K562 (cell line): ENCODE data around the gene BCCIP. TPM values are rescaled to one million over a fixed set of nuclear protein-coding genes. Genes with fewer than 3 reads are reported as not detected.

Experiments used
- NFIX ChIP-seq: fragments of 250-450 bp; sonication (Bioruptor Pico); IDR thresholded peaks from 2 replicates; pipeline ENCODE4 v1.4.0; 2020; ENCODE audit warnings: low read depth, mild to moderate bottlenecking, moderate library complexity
- RBM17 ChIP-seq: fragments of 200-400 bp; formaldehyde crosslinking; IDR thresholded peaks from 2 replicates; pipeline ENCODE4 v1.6.1; 2017; ENCODE audit warnings: low read depth, mild to moderate bottlenecking, low read length, borderline replicate concordance
- SMAD4 ChIP-seq: fragments of 250-450 bp; sonication (Bioruptor Pico); conservative IDR thresholded peaks from 2 replicates; pipeline ENCODE4 v1.8.0; 2021; ENCODE audit warnings: inconsistent platforms, mild to moderate bottlenecking, moderate library complexity
- ZC3H8 ChIP-seq: fragments of 450-650 bp; IDR thresholded peaks from 2 replicates; pipeline ENCODE4 v1.6.1; 2017
- ZFP30 ChIP-seq: fragments of 250-450 bp; sonication (Bioruptor Pico); IDR thresholded peaks from 2 replicates; pipeline ENCODE4 v1.8.0; 2022; ENCODE audit warnings: moderate library complexity, mild to moderate bottlenecking, inconsistent platforms, borderline replicate concordance
- ZNF274 ChIP-seq: IDR thresholded peaks from 2 replicates; pipeline ENCODE4 v1.6.1; 2011; ENCODE audit warnings: low read depth, mild to moderate bottlenecking, low read length, moderate library complexity, borderline replicate concordance
- polyA plus RNA-seq, 8 experiments: library from polyadenylated mRNA; depleted of rRNA in 4 of 8; stranded (reverse) in 5 of 8; unstranded in 3 of 8; fragments of >200 nt; fragmentation: Nextera tagmentation in 2 of 8; fragmentation: Illumina TruSeq in 1 of 8; extraction: Ambion mirVana in 2 of 8; extraction: Trizol in 1 of 8; gene quantifications; 2 replicates each; pipeline versions ENCODE4 v1.2.1 to v1.2.3, GENCODE V29; 2011 to 2014; ENCODE audit warnings: inconsistent platforms in 1 of 8, missing spikeins in 1 of 8
- total RNA-seq, 7 experiments: library from RNA; depleted of rRNA in 6 of 7; stranded (reverse); fragments of >200 nt in 6 of 7; fragmentation: Illumina TruSeq in 2 of 7; extraction: Trizol in 2 of 7; gene quantifications; 2 replicates each; pipeline versions ENCODE4 v1.2.1 to v1.2.3, GENCODE V29; 2011 to 2021; ENCODE audit warnings: low replicate concordance in 1 of 7
- TF ChIP-seq, protein P1 (sequence below): sonication (generic); formaldehyde crosslinking; IDR thresholded peaks from 2 replicates; pipeline ENCODE4 v1.8.0; 2023; ENCODE audit warnings: mild to moderate bottlenecking, missing genetic modification reagents
- TF ChIP-seq, protein P2 (sequence below): fragments of 450-650 bp; IDR thresholded peaks from 2 replicates; pipeline ENCODE4 v1.6.1; 2016; ENCODE audit warnings: low read depth
- TF ChIP-seq, protein P3 (sequence below): sonication (generic); formaldehyde crosslinking; IDR thresholded peaks from 2 replicates; pipeline ENCODE4 v1.9.0; 2022; ENCODE audit warnings: mild to moderate bottlenecking, missing genetic modification reagents
- TF ChIP-seq, protein P4 (sequence below): sonication (generic); formaldehyde crosslinking; IDR thresholded peaks from 2 replicates; pipeline ENCODE4 v1.8.0; 2022; ENCODE audit warnings: missing genetic modification reagents, mild to moderate bottlenecking, borderline replicate concordance
- TF ChIP-seq, protein P5 (sequence below): fragments of 250-450 bp; sonication (Bioruptor Pico); IDR thresholded peaks from 2 replicates; pipeline ENCODE4 v1.5.0; 2021

BCCIP gene
- total and polyA plus RNA-seq, 9 of the 15 experiments (the other 6 are each of a cell fraction or from before 2014, with no cell fraction given): 95.1 to 204 (median 163) TPM

DNA sequence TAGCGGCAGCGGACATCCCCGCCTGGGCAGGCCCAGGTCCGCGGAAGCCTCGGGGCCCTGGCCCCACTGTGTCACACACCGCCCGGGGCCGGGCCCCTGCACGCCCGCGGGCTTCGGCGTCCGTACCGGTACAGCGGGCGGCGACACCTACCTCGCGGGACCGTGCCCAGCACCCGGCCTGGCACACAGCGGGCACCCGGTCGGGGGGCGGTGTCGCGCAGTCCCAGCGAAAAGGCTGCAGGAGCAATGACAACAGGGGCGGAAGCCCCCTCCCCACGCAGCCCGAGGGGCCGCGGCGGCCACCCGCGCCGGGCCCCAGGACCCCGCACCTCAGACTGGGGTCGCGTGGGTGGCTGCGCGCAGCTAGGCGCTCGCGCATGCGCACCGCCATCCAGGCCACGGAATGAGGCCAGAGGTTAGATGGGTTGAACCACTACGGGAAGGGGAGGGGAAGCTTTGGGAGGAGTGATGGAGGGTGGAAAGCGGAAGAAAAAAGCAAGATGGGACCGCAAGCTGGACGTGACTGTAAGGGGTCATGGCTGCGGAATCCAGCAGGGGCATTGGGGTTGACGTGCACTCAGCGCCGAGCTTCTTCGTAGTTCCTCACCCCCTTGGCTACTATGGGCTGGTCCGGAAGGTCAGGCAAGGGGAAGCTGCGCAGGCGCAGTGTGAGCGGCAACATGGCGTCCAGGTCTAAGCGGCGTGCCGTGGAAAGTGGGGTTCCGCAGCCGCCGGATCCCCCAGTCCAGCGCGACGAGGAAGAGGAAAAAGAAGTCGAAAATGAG, at the start of gene BCCIP, which contains the start of gene UROS (continued):
- TF ChIP-seq, protein P1, sequence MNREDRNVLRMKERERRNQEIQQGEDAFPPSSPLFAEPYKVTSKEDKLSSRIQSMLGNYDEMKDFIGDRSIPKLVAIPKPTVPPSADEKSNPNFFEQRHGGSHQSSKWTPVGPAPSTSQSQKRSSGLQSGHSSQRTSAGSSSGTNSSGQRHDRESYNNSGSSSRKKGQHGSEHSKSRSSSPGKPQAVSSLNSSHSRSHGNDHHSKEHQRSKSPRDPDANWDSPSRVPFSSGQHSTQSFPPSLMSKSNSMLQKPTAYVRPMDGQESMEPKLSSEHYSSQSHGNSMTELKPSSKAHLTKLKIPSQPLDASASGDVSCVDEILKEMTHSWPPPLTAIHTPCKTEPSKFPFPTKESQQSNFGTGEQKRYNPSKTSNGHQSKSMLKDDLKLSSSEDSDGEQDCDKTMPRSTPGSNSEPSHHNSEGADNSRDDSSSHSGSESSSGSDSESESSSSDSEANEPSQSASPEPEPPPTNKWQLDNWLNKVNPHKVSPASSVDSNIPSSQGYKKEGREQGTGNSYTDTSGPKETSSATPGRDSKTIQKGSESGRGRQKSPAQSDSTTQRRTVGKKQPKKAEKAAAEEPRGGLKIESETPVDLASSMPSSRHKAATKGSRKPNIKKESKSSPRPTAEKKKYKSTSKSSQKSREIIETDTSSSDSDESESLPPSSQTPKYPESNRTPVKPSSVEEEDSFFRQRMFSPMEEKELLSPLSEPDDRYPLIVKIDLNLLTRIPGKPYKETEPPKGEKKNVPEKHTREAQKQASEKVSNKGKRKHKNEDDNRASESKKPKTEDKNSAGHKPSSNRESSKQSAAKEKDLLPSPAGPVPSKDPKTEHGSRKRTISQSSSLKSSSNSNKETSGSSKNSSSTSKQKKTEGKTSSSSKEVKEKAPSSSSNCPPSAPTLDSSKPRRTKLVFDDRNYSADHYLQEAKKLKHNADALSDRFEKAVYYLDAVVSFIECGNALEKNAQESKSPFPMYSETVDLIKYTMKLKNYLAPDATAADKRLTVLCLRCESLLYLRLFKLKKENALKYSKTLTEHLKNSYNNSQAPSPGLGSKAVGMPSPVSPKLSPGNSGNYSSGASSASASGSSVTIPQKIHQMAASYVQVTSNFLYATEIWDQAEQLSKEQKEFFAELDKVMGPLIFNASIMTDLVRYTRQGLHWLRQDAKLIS (CRISPR knock-in tag): 0 out of 2 replicates have a peak, but pooled peaks have one; percentile 55
- TF ChIP-seq ZC3H8 (no peak), ZNF274 (no peak), ZFP30 (CRISPR knock-in tag) (no peak), NFIX (no peak), SMAD4 (CRISPR knock-in tag) (no peak), RBM17 (no peak)
- TF ChIP-seq, protein P2, sequence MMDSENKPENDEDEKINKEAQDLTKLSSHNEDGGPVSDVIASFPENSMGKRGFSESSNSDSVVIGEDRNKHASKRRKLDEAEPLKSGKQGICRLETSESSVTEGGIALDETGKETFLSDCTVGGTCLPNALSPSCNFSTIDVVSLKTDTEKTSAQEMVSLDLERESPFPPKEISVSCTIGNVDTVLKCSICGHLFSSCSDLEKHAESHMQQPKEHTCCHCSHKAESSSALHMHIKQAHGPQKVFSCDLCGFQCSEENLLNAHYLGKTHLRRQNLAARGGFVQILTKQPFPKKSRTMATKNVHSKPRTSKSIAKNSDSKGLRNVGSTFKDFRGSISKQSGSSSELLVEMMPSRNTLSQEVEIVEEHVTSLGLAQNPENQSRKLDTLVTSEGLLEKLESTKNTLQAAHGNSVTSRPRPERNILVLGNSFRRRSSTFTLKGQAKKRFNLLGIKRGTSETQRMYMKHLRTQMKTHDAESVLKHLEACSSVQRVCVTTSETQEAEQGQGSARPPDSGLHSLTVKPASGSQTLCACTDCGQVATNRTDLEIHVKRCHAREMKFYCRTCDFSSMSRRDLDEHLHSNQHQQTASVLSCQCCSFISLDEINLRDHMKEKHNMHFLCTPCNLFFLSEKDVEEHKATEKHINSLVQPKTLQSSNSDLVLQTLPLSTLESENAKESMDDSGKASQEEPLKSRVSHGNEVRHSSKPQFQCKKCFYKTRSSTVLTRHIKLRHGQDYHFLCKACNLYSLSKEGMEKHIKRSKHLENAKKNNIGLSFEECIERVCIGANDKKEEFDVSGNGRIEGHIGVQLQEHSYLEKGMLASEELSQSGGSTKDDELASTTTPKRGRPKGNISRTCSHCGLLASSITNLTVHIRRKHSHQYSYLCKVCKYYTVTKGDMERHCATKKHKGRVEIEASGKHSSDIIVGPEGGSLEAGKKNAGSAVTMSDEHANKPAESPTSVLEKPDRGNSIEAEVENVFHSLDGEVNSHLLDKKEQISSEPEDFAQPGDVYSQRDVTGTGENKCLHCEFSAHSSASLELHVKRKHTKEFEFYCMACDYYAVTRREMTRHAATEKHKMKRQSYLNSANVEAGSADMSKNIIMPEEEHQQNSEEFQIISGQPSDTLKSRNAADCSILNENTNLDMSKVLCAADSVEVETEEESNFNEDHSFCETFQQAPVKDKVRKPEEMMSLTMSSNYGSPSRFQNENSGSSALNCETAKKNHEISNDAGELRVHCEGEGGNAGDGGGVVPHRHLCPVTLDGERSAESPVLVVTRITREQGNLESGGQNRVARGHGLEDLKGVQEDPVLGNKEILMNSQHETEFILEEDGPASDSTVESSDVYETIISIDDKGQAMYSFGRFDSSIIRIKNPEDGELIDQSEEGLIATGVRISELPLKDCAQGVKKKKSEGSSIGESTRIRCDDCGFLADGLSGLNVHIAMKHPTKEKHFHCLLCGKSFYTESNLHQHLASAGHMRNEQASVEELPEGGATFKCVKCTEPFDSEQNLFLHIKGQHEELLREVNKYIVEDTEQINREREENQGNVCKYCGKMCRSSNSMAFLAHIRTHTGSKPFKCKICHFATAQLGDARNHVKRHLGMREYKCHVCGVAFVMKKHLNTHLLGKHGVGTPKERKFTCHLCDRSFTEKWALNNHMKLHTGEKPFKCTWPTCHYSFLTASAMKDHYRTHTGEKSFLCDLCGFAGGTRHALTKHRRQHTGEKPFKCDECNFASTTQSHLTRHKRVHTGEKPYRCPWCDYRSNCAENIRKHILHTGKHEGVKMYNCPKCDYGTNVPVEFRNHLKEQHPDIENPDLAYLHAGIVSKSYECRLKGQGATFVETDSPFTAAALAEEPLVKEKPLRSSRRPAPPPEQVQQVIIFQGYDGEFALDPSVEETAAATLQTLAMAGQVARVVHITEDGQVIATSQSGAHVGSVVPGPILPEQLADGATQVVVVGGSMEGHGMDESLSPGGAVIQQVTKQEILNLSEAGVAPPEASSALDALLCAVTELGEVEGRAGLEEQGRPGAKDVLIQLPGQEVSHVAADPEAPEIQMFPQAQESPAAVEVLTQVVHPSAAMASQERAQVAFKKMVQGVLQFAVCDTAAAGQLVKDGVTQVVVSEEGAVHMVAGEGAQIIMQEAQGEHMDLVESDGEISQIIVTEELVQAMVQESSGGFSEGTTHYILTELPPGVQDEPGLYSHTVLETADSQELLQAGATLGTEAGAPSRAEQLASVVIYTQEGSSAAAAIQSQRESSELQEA: no peak
- TF ChIP-seq, protein P3, sequence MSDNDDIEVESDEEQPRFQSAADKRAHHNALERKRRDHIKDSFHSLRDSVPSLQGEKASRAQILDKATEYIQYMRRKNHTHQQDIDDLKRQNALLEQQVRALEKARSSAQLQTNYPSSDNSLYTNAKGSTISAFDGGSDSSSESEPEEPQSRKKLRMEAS: peak; percentile 62
- TF ChIP-seq, protein P4, sequence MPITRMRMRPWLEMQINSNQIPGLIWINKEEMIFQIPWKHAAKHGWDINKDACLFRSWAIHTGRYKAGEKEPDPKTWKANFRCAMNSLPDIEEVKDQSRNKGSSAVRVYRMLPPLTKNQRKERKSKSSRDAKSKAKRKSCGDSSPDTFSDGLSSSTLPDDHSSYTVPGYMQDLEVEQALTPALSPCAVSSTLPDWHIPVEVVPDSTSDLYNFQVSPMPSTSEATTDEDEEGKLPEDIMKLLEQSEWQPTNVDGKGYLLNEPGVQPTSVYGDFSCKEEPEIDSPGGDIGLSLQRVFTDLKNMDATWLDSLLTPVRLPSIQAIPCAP (CRISPR knock-in tag): no peak
- TF ChIP-seq, protein P5, sequence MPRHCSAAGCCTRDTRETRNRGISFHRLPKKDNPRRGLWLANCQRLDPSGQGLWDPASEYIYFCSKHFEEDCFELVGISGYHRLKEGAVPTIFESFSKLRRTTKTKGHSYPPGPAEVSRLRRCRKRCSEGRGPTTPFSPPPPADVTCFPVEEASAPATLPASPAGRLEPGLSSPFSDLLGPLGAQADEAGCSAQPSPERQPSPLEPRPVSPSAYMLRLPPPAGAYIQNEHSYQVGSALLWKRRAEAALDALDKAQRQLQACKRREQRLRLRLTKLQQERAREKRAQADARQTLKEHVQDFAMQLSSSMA (CRISPR knock-in tag): no peak
